ENCODE data around the gene FBXO42.

GRCh38 chr1:16204634-16205333 lies 147.5 kb downstream of the FBXO42 start:
- TF ChIP-seq POLR2A (IDR thresholded peaks at IDR 0.05) = no peak
- peak in 3 of 4 experiments; percentile 14 to 42 (median 18) for TF ChIP-seq CTCF (IDR thresholded peaks at IDR 0.05)
